D341Med (cell line): ENCODE results near the gene CD93.

Source experiments
- DNase-seq: peaks from one replicate; pipeline ENCODE4 v3.0.0; 2012; ENCODE audit warnings: low spot score

CD93 gene

DNA sequence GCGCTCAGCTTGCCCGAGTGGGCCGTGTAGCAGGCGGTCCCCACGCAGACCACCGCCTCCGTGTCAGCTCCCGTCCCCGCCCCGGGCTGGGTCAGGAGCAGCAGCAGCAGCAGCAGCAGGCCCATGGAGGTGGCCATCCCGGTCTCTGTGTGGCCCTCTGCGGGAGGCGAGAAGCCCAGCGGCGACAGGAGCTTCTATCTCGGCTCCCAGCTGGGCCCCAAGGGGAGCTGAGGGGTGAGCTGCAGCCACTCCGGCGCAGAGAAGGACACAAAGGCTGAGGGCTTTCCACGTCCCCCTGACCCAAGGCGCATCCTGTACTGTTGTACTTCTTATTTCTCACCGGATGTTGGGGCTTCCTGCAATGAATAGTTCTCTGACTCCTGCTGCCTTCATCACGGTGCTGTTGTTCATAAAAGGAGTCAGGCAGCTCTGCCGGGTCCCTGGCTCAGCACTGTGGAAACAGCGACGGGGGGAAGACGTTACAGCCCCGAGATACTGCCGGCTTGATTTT, at the start of gene CD93:
Gene CD93 (minus strand): TSS at position 269 of the 511 bp plus-strand sequence. CDS start 132 bp downstream, at position 137.
- DNase-seq: no peak

DNA sequence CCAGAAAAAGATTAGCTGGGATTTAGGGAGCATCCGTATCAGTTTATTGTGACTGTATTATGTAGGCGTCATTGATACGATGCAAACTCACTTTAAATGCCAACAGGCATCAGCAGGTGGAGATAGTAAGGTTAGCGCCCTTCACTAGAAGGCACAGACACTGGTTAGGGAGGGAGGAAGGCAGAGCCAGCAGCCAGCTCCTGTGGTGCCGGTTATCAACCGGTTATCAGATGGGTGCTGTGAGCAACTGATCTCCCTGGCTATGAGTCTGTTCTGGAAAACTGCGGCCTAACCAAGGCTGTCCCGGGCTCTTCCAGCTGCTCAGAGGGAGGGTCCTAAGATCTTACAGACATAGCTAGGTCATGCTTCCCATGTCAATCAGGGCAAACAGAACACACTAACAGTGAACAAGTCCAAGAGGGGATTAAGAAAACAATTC, 47.5 kb upstream of the CD93 start:
- no peak for DNase-seq

- DNase-seq: no peak
Measured at GRCh38 chr20:23132930-23133559, 46.9 kb upstream of the CD93 start.

DNA sequence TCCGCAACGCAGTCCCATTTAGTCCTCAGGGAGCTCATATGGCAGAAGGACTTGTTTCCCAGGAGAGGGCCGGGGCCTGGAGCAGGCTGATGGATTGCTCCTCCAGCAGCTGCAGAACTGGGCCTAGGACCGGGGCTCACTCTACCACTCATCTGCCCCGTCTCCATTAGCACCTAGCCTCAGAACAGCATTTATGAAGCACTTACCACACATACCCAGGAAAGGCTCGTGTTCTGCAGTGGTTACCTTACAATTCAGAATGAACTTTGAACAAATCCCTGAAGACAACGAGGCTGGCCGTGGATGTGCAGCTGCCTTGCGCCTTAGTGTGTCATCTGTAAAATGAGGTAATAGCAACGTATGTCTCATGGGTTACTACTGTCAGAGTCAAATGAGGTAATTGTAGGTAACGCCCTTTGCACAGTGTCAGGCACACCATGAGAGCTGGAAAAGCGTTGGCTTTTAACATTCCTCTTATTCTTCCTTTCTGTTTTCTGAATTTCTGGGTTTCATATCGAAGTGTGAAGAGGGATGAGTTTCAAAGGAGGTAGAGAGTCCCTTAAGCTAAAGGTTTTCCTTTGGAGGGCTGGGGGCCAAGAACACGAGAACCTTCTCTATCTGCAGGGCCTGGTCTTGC, 46.3 kb upstream of the CD93 start:
- no peak for DNase-seq

DNA sequence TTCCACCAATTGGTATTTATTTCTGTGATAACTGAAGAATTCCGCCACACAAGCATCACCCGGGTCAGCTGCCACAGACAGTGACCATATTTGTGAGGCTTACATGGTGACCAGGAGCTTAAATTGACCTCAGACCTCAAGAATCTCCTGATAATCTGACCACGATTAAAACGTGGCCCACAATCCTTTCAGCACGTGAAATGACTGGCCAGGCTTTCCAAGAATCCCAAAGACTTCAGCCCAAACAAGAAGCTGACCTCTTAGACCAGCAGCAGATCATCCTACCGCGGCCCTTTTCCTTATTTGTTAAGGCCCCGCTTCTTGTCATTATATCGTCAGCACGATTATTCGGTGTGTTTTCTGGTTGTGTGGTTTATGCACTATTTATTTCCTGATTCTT, 45.6 kb upstream of the CD93 start:
- no peak for DNase-seq

DNA sequence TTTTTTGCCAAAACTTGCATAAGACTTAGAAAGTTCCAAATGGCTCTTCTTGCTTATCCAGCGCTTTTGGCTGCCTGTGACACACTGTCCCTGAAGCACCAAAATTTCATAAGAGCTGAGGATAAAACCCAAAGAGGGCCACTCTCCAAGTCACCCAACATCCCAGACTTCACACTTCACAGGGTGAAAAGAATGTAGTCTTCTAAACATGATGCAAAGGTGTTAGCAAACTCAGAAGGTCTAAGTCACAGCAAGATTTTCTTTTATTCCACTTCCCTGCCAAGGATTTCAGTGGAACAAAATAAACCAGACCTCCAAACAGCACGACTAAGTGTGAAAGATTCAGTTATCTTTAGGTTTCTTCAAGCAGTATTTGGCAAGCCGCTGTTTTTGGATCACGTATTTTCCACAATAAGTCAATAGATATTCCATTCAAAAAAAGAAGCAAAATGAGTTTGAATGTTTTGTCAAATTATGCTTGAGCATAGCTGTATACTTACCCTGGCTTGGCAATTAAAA, 44.6 kb upstream of the CD93 start:
- DNase-seq: no peak

GRCh38 chr20:23129891-23130621, 43.9 kb upstream of the CD93 start:
- DNase-seq: no peak

- DNase-seq: no peak
Measured at GRCh38 chr20:23129266-23129665, 43.1 kb upstream of the CD93 start.

DNA sequence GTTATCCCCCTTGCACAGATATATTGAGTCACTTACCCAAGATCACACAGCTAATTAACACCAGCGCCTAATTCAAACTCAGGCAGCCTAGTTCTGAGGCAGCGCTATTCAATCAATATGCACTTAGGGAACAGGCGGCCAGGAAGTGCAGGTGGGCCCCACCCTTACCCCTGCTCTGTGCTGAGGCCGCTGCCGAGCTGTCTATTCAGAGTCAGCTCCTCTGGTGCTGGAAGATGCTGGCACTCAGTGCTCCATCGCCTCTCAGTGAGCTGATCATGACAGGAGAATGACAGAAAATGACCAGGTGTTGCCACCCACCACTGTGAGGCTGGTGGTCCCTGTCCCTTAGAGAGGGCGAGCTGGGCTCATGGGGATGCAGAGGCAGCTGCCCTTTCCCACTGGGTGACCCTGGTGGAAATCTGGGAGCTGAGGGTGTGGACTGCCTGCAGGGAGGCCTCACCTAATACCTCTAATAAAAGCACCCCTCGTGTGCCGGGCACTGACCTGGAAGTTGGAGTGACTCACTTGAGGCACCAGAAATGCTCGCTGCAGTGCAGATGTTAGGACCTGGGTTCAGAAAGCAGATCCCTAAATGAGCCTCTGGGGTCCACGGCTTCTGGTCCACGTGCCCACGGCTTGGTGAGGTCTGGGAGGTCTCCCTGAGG, 42.5 kb upstream of the CD93 start:
- DNase-seq: no peak

DNA sequence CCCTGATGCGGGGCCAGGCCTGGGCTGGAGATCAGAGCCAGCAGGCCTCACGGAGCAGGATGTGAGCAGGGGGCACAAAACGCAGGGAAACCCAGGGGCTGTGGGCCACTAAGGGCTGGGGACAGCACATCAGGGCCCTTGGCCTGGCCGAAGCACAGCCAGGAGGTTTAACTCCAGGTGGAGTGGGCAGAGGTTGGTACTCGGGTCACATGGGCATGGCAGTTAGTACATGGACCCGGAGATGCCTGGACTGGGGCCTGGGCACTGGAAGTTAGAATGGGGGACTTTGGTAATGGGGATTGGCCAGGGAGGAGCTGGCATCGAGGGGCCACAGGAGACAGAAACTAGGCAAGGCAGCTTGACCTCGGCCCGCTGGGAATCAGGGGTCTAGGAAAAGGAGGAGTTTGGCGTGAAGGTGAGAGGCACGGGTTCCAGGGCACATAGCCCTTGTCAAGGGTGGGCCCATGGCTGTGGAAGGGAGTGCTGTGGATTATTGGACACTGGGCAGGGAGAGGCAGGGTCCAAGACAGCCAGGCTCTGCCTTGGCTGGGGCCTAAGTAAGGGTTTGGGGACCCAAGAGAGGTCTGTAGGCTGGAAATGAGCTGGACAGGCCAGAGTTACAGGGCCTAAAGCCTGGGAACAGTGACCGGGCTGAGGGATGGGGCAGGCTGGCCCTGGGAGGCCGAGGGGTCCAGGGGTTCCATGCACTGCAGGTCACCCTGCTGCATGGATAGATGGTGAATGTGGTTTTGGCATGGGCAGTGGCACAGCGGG, 41.6 kb upstream of the CD93 start:
- no peak for DNase-seq

- no peak for DNase-seq
Measured at GRCh38 chr20:23126281-23127061, 40.3 kb upstream of the CD93 start.

DNA sequence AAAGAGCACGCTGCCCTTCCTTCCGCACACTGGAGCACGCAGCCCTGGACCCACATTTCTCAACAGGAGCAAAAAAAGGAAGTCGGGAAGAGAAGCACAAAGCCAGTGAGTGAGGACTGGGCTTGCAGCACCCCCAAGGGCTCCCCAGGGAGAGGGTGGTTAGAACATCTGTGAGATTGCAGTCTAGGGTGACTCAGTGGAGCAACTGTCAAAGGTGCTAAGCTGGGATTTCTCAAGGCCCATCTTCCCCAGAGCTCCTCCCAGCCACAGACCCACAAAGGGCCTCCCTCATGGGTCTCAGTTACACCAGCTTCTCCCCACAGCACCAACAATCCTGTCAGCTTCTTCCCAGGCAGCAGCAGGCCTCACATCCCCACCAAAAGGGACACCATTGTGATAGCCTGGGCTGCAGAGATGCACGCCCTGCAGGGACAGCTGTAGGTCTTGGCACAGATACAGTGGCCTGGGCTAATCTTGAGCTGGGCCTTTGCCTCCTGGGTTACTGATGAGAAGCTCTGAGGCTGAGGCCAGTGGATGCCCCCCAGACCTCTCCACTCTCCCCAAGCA, 39.6 kb upstream of the CD93 start:
- DNase-seq: no peak

- no peak for DNase-seq
Measured at GRCh38 chr20:23125159-23125558, 39.0 kb upstream of the CD93 start.

GRCh38 chr20:23123886-23124285, 37.8 kb upstream of the CD93 start:
- no peak for DNase-seq

GRCh38 chr20:23122796-23123655, 36.9 kb upstream of the CD93 start:
- DNase-seq: no peak

GRCh38 chr20:23122321-23122720, 36.2 kb upstream of the CD93 start:
- DNase-seq: no peak

DNA sequence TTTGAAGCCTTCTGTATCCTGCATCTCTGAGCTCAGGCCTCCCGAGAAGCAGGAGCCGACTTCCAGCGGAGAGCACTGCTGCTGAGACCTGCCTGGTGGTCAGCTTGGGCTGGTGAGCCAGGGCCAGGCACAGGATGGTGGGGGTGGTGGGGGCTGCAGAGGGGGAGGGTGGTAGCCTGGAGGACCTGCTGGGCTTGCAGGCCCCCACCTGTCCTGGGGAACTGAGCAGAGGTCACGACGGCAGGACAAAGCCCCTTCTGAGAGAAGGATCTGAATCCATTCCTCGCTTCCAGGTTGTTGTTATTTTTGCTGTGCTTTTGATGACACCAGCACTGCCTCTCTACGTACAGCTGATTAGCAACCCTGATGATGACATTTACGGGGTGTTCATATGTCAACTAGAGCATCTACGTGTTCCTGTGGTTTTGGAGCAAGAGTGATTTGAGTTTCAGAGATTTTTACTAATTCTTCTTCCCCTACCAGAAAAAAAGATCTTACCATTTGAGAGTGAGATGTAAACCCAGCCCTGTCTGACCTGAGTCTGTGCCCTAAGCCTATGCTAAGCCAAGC, 35.7 kb upstream of the CD93 start:
- DNase-seq: no peak

GRCh38 chr20:23120936-23121750, 35.0 kb upstream of the CD93 start:
- DNase-seq: no peak
